Measurements from ENCODE around the gene HEMK1.

The HEMK1 gene

GRCh38 chr3:50568947-50569749 lies at the start of gene HEMK1:
Gene HEMK1 (plus strand): TSS chr3:50569522. CDS start chr3:50571105, 1,583 bp downstream.
- peak; percentile 87 to 88 for DNase-seq

- DNase-seq, result no peak
Measured at GRCh38 chr3:50520849-50521248, 48.5 kb upstream of the HEMK1 start.

GRCh38 chr3:50521572-50521971 lies 47.8 kb upstream of the HEMK1 start:
- DNase-seq, result no peak

- DNase-seq, result no peak
Measured at GRCh38 chr3:50523279-50523811, 46.0 kb upstream of the HEMK1 start.

GRCh38 chr3:50524746-50525145 lies 44.6 kb upstream of the HEMK1 start:
- DNase-seq, result no peak

- no peak for DNase-seq
Measured at GRCh38 chr3:50525191-50525910, 44.0 kb upstream of the HEMK1 start.

- peak; percentile 16 to 35 for DNase-seq
Measured at GRCh38 chr3:50525987-50526386, 43.3 kb upstream of the HEMK1 start.

- no peak for DNase-seq
Measured at GRCh38 chr3:50530001-50530970, 39.0 kb upstream of the HEMK1 start.

GRCh38 chr3:50531201-50531600 lies 38.1 kb upstream of the HEMK1 start:
- no peak for DNase-seq

- DNase-seq, result no peak
Measured at GRCh38 chr3:50532062-50532705, 37.1 kb upstream of the HEMK1 start.

GRCh38 chr3:50533316-50533715 lies 36.0 kb upstream of the HEMK1 start:
- no peak for DNase-seq

- no peak for DNase-seq
Measured at GRCh38 chr3:50533807-50534461, 35.4 kb upstream of the HEMK1 start.

- DNase-seq, result no peak
Measured at GRCh38 chr3:50534681-50535330, 34.5 kb upstream of the HEMK1 start.

- DNase-seq, result no peak
Measured at GRCh38 chr3:50536471-50537180, 32.7 kb upstream of the HEMK1 start.

- no peak for DNase-seq
Measured at GRCh38 chr3:50537421-50538129, 31.7 kb upstream of the HEMK1 start.

- no peak for DNase-seq
Measured at GRCh38 chr3:50539356-50540286, 29.7 kb upstream of the HEMK1 start.

GRCh38 chr3:50542177-50543034 lies 26.9 kb upstream of the HEMK1 start:
- peak; percentile 40 to 56 for DNase-seq

- no peak for DNase-seq
Measured at GRCh38 chr3:50545781-50546180, 23.5 kb upstream of the HEMK1 start.
